Panc1 (cell line): ENCODE measurements around the gene SH3PXD2A. TPM values are rescaled to one million over a fixed set of nuclear protein-coding genes. Genes with fewer than 3 reads are reported as not detected.

ENCODE experiments used
- ATAC-seq: fragments of 200-7000 bp; cut with Tn5 transposase; 2 replicates; pipeline ENCODE4 v1.9.1; 2020; ENCODE audit warnings: mild to moderate bottlenecking, moderate library complexity
- BruUV-seq: library from RNA; stranded (reverse); fragments of 400-500 nt; replicated peaks from 2 replicates; lab custom pipeline; 2021; lab: Mats Ljungman, UMichigan
- CTCF ChIA-PET: fragments of 300-600 bp; sonication (Branson Sonifier 250); formaldehyde crosslinking; loops from one replicate; lab custom pipeline; 2022; ENCODE audit warnings: antibody characterized with exemption; lab: Charles Lee
- POLR2A ChIA-PET: fragments of 300-600 bp; sonication (Branson Sonifier 250); formaldehyde crosslinking; loops from one replicate; lab custom pipeline; 2022; ENCODE audit warnings: antibody characterized with exemption; lab: Charles Lee
- DNase-seq: peaks from one replicate; pipeline ENCODE4 v3.0.0-alpha.2; 2010; ENCODE audit warnings: low read depth, low spot score
- H3K27ac ChIP-seq: 2 replicates; pipeline ENCODE4 v1.5.1; 2011; ENCODE audit warnings: mild to moderate bottlenecking, low read length, inconsistent platforms
- H3K27me3 ChIP-seq: fragments of 200-500 bp; sonication (Bioruptor generic); 2 replicates; pipeline ENCODE4 v1.6.0; 2014; ENCODE audit warnings: low read length, inconsistent platforms; ENCODE audit not compliant: control insufficient read depth, insufficient read depth
- H3K36me3 ChIP-seq: fragments of 200-500 bp; sonication (Bioruptor generic); 2 replicates; pipeline ENCODE4 v1.5.1; 2014; ENCODE audit warnings: inconsistent platforms, mild to moderate bottlenecking, low read length, moderate library complexity; ENCODE audit not compliant: control insufficient read depth, insufficient read depth
- H3K4me1 ChIP-seq: 2 replicates; pipeline ENCODE4 v1.5.1; 2011; ENCODE audit warnings: inconsistent platforms, mild to moderate bottlenecking, low read length, moderate library complexity; ENCODE audit not compliant: control insufficient read depth, insufficient read depth
- H3K4me3 ChIP-seq, 2 experiments: 2 replicates each; pipeline ENCODE4 v1.5.1; 2011 to 2012; ENCODE audit warnings: low read depth in 2 of 2, low read length in 2 of 2, mild to moderate bottlenecking in 2 of 2, inconsistent platforms in 1 of 2, moderate library complexity in 1 of 2
- H3K9me3 ChIP-seq: fragments of 200-500 bp; sonication (Bioruptor generic); 2 replicates; pipeline ENCODE4 v1.5.1; 2014; ENCODE audit warnings: low read depth, mild to moderate bottlenecking, inconsistent platforms, low read length, moderate library complexity; ENCODE audit not compliant: control insufficient read depth, insufficient read depth
- CTCF ChIP-seq: fragments of 450-650 bp; IDR thresholded peaks from 2 replicates; pipeline ENCODE4 v1.5.1; 2017; ENCODE audit warnings: mild to moderate bottlenecking
- POLR2AphosphoS5 ChIP-seq: IDR thresholded peaks from 2 replicates; pipeline ENCODE4 v1.6.1; 2012; ENCODE audit warnings: mild to moderate bottlenecking, low read depth, low read length, moderate library complexity
- SIN3A ChIP-seq: IDR thresholded peaks from 2 replicates; pipeline ENCODE4 v1.6.1; 2012; ENCODE audit warnings: low read depth, mild to moderate bottlenecking, low read length, moderate library complexity, borderline replicate concordance; ENCODE audit not compliant: insufficient read depth
- TCF7L2 ChIP-seq: IDR thresholded peaks from 2 replicates; pipeline ENCODE4 v1.6.1; 2011; ENCODE audit warnings: mild to moderate bottlenecking, low read depth, low read length, inconsistent platforms
- in situ Hi-C: cut with HindIII; loops from 2 replicates; pipeline ENCODE4 v1.10.0; 2016; ENCODE audit warnings: low sequenced_read_pairs, low pct_unique_long_range_greater_than_20kb
- intact Hi-C: fragments of 100-400 bp; cut with micrococcal nuclease; formaldehyde crosslinking; loops from one replicate; pipeline ENCODE4 v1.10.0; 2022; ENCODE audit not compliant: unreplicated experiment
- total RNA-seq: library from RNA; stranded (reverse); gene quantifications from one replicate; pipeline ENCODE4 v1.2.1, GENCODE V29; 2021; ENCODE audit not compliant: unreplicated experiment
- TF ChIP-seq, protein P1 (sequence below), 2 experiments: IDR thresholded peaks; 2 replicates each; pipeline ENCODE4 v1.6.1; 2011 to 2012; ENCODE audit warnings: low read depth in 2 of 2, control low read depth in 1 of 2, low read length in 1 of 2, mild to moderate bottlenecking in 1 of 2, moderate library complexity in 1 of 2; ENCODE audit not compliant: insufficient read depth in 1 of 2

SH3PXD2A gene
- total RNA-seq, 1 experiment from 2014 or later = 5.7 TPM

DNA sequence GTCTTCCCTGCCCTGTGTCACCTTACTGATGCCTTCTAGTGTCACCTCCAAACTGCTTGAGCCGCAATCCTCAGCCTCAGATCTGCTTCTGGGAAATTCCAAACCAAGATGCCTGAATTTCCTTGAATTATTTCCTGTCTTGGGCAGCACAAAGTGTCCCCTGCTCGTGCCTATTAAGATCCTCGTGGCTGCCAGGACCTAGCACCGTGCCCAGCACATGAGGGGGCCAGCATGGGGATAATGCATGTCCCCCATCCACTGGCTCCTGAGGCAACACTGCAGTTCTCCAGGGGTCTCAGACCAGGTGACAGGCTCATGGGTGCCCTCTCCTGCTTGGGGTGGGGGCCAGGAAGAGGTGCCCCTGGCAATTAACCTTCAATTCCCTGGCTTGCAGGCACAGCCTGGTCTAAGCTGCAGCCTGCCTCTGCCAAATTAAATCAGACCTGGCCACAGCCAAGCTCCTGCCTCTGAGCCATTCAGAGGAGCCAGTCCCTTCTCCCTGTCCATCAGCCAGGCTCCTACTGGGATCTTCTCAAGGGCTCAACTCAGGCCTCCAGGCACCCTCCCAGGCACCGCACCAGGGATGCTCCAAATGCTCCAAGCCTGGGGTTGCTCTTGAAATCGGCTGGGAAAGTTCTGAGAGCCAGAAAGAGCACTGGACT lies 146.6 kb downstream of the SH3PXD2A start:
- BruUV-seq = no TSS peak
- H3K4me1 ChIP-seq = peaks cover 4% of the 10 kb centered on the region; the same call in 1 of the 2 replicates

GRCh38 chr10:103707956-103708626 lies 147.3 kb downstream of the SH3PXD2A start:
- no TSS peak for BruUV-seq
- Histone ChIP-seq H3K27ac (no peak overlapping the region), H3K27me3 (no peaks in the 10 kb centered on the region), H3K4me3 (no peak overlapping the region), H3K4me1 (peaks cover 4% of the 10 kb centered on the region; the same call in 1 of the 2 replicates), H3K9me3 (no peaks in the 10 kb centered on the region), H3K36me3 (no peaks in the 10 kb centered on the region)
- ChIA-PET CTCF (interaction anchor here (3.2 kb wide), 1 partner anchor 22 kb away, joined by 10 read pairs; no protein-coding TSS in a partner anchor), POLR2A (interaction anchor here (0.5 kb wide), 1 partner anchor 38 kb away, joined by 3 read pairs; no protein-coding TSS in a partner anchor)
- in situ Hi-C loops = no loop called here
- intact Hi-C loops = no loop called here
- ATAC-seq = no peak
- no peak for DNase-seq
- TF ChIP-seq CTCF = no peak
- TF ChIP-seq, protein P1, sequence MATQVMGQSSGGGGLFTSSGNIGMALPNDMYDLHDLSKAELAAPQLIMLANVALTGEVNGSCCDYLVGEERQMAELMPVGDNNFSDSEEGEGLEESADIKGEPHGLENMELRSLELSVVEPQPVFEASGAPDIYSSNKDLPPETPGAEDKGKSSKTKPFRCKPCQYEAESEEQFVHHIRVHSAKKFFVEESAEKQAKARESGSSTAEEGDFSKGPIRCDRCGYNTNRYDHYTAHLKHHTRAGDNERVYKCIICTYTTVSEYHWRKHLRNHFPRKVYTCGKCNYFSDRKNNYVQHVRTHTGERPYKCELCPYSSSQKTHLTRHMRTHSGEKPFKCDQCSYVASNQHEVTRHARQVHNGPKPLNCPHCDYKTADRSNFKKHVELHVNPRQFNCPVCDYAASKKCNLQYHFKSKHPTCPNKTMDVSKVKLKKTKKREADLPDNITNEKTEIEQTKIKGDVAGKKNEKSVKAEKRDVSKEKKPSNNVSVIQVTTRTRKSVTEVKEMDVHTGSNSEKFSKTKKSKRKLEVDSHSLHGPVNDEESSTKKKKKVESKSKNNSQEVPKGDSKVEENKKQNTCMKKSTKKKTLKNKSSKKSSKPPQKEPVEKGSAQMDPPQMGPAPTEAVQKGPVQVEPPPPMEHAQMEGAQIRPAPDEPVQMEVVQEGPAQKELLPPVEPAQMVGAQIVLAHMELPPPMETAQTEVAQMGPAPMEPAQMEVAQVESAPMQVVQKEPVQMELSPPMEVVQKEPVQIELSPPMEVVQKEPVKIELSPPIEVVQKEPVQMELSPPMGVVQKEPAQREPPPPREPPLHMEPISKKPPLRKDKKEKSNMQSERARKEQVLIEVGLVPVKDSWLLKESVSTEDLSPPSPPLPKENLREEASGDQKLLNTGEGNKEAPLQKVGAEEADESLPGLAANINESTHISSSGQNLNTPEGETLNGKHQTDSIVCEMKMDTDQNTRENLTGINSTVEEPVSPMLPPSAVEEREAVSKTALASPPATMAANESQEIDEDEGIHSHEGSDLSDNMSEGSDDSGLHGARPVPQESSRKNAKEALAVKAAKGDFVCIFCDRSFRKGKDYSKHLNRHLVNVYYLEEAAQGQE (IDR thresholded peaks at IDR 0.05; ENCODE audit: insufficient read depth in 1 of 2, low read depth in 2 of 2, low read length in 1 of 2) = peak in 1 of 2 experiments; percentile 35; a peak in 1 of 4 replicates

More for the DNA sequence above, 146.6 kb downstream of the SH3PXD2A start:
- no peak for ATAC-seq
- intact Hi-C loops (no loop called here), in situ Hi-C loops (no loop called here)
- no peaks in the 10 kb centered on the region for H3K36me3 ChIP-seq
- no peak for DNase-seq
- H3K4me3 ChIP-seq = no peak overlapping the region
- no peak for TF ChIP-seq SIN3A
- TF ChIP-seq, protein P1 (IDR thresholded peaks at IDR 0.05; ENCODE audit: insufficient read depth in 1 of 2, low read depth in 2 of 2, low read length in 1 of 2) = no peak
- no peak for TF ChIP-seq POLR2AphosphoS5
- no peak for TF ChIP-seq CTCF
- no peak for TF ChIP-seq TCF7L2
- no peaks in the 10 kb centered on the region for H3K9me3 ChIP-seq
- no peaks in the 10 kb centered on the region for H3K27me3 ChIP-seq
- H3K27ac ChIP-seq = no peak overlapping the region
- ChIA-PET POLR2A (interaction anchor here (0.5 kb wide), 1 partner anchor 102 kb away, joined by 3 read pairs; no protein-coding TSS in a partner anchor), CTCF (interaction anchor here (3.2 kb wide), 1 partner anchor 22 kb away, joined by 10 read pairs; no protein-coding TSS in a partner anchor)
